ENCODE measurements around the gene MED10.

The MED10 gene

GRCh38 chr5:6322163-6322713 lies 56.1 kb downstream of the MED10 start:
- no peak overlapping the region for H3K4me3 ChIP-seq (ENCODE audit: low read depth, low read length)
- no peak for DNase-seq (ENCODE audit: low read depth)
- TF ChIP-seq, protein P1, sequence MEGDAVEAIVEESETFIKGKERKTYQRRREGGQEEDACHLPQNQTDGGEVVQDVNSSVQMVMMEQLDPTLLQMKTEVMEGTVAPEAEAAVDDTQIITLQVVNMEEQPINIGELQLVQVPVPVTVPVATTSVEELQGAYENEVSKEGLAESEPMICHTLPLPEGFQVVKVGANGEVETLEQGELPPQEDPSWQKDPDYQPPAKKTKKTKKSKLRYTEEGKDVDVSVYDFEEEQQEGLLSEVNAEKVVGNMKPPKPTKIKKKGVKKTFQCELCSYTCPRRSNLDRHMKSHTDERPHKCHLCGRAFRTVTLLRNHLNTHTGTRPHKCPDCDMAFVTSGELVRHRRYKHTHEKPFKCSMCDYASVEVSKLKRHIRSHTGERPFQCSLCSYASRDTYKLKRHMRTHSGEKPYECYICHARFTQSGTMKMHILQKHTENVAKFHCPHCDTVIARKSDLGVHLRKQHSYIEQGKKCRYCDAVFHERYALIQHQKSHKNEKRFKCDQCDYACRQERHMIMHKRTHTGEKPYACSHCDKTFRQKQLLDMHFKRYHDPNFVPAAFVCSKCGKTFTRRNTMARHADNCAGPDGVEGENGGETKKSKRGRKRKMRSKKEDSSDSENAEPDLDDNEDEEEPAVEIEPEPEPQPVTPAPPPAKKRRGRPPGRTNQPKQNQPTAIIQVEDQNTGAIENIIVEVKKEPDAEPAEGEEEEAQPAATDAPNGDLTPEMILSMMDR (IDR thresholded peaks at IDR 0.05; ENCODE audit: low read depth, low read length) = no peak
- no peak for TF ChIP-seq POLR2A (IDR thresholded peaks at IDR 0.05; ENCODE audit: extremely low read depth, insufficient read length)
- no peak for TF ChIP-seq MYC (IDR thresholded peaks at IDR 0.05; ENCODE audit: low read depth, low read length)
- TF ChIP-seq MAX (IDR thresholded peaks at IDR 0.05; ENCODE audit: low read depth, low read length) = no peak

All from NB4 (cell line).